Nephron progenitor cell (in vitro differentiated cells): Measurements from ENCODE around the gene DHX38.
A peak's percentile ranks its signal among the peaks of the same experiment; 100 is the strongest.
"Not testable (repeated sequence)": the region's sequence is repeated elsewhere in the genome, so short reads cannot be mapped to it uniquely, and the experiment has no call there.

Experiments
- DNase-seq: peaks from one replicate; pipeline ENCODE4 v3.0.0; 2021
- H3K27ac Mint-ChIP-seq: 2 replicates; pipeline ENCODE4 v1.8.0; 2021; ENCODE audit warnings: mild to moderate bottlenecking, moderate library complexity, mixed read lengths
- H3K27me3 Mint-ChIP-seq: 2 replicates; pipeline ENCODE4 v1.8.0; 2021; ENCODE audit warnings: mild to moderate bottlenecking, low read depth, mixed read lengths; ENCODE audit not compliant: poor library complexity
- H3K36me3 Mint-ChIP-seq: 2 replicates; pipeline ENCODE4 v1.8.0; 2021; ENCODE audit warnings: low read depth, mixed read lengths
- H3K4me1 Mint-ChIP-seq: 2 replicates; pipeline ENCODE4 v1.8.0; 2021; ENCODE audit warnings: mixed read lengths
- H3K4me3 Mint-ChIP-seq: 2 replicates; pipeline ENCODE4 v1.8.0; 2021; ENCODE audit warnings: mild to moderate bottlenecking, moderate library complexity, mixed read lengths
- H3K9me3 Mint-ChIP-seq: 2 replicates; pipeline ENCODE4 v1.8.0; 2021; ENCODE audit warnings: mild to moderate bottlenecking, moderate library complexity, mixed read lengths
- CTCF ChIP-seq: fragments of 200-600 bp; sonication (generic); IDR thresholded peaks from 2 replicates; pipeline ENCODE4 v1.5.0; 2021; ENCODE audit warnings: antibody characterized with exemption

DHX38 gene

GRCh38 chr16:72064361-72064894, 29.2 kb upstream of the DHX38 start:
- DNase-seq, result no peak
- Mint-ChIP-seq H3K36me3 (no peaks in the 10 kb centered on the region), H3K27me3 (peaks cover 36% of the 10 kb centered on the region), H3K4me3 (no peak overlapping the region), H3K4me1 (peaks cover 22% of the 10 kb centered on the region), H3K9me3 (peaks cover 5% of the 10 kb centered on the region), H3K27ac (peak overlapping the region; percentile 57)
- TF ChIP-seq CTCF, result no peak

GRCh38 chr16:72066747-72067146, 26.9 kb upstream of the DHX38 start:
- H3K9me3 Mint-ChIP-seq, result peaks cover 5% of the 10 kb centered on the region
- no peak overlapping the region for H3K4me3 Mint-ChIP-seq
- peaks cover 40% of the 10 kb centered on the region for H3K27me3 Mint-ChIP-seq
- H3K27ac Mint-ChIP-seq, result no peak overlapping the region
- H3K4me1 Mint-ChIP-seq, result peaks cover 25% of the 10 kb centered on the region
- H3K36me3 Mint-ChIP-seq, result no peaks in the 10 kb centered on the region
- DNase-seq, result no peak
- peak; percentile 49 for TF ChIP-seq CTCF

- Mint-ChIP-seq H3K4me1 (peaks cover 22% of the 10 kb centered on the region), H3K27me3 (peaks cover 31% of the 10 kb centered on the region), H3K4me3 (no peak overlapping the region), H3K36me3 (no peaks in the 10 kb centered on the region), H3K9me3 (peaks cover 5% of the 10 kb centered on the region), H3K27ac (no peak overlapping the region)
- DNase-seq, result no peak
- TF ChIP-seq CTCF, result no peak
Observed at GRCh38 chr16:72068930-72069329, 24.7 kb upstream of the DHX38 start.

GRCh38 chr16:72072514-72073342, 20.9 kb upstream of the DHX38 start:
- Mint-ChIP-seq H3K36me3 (no peaks in the 10 kb centered on the region), H3K27me3 (peaks cover 18% of the 10 kb centered on the region), H3K4me3 (no peak overlapping the region), H3K4me1 (peaks cover 14% of the 10 kb centered on the region), H3K9me3 (no peaks in the 10 kb centered on the region), H3K27ac (peak overlapping the region; percentile 85)
- TF ChIP-seq CTCF, result no peak
- DNase-seq, result no peak

- H3K4me3 Mint-ChIP-seq, result no peak overlapping the region
- peaks cover 14% of the 10 kb centered on the region for H3K27me3 Mint-ChIP-seq
- TF ChIP-seq CTCF, result no peak
- no peaks in the 10 kb centered on the region for H3K36me3 Mint-ChIP-seq
- no peak overlapping the region for H3K27ac Mint-ChIP-seq
- peaks cover 22% of the 10 kb centered on the region for H3K4me1 Mint-ChIP-seq
- DNase-seq, result no peak
- H3K9me3 Mint-ChIP-seq, result no peaks in the 10 kb centered on the region
Observed at GRCh38 chr16:72073560-72074230, 20.0 kb upstream of the DHX38 start.

GRCh38 chr16:72075067-72075466, 18.6 kb upstream of the DHX38 start:
- not testable (repeated sequence) for DNase-seq, H3K27ac Mint-ChIP-seq, H3K9me3 Mint-ChIP-seq, H3K4me3 Mint-ChIP-seq, H3K36me3 Mint-ChIP-seq
- H3K4me1 Mint-ChIP-seq, result peaks cover 22% of the 10 kb centered on the region
- peaks cover 14% of the 10 kb centered on the region for H3K27me3 Mint-ChIP-seq

- DNase-seq, H3K36me3 Mint-ChIP-seq, H3K9me3 Mint-ChIP-seq, H3K27ac Mint-ChIP-seq, H3K4me3 Mint-ChIP-seq: not testable (repeated sequence)
- Mint-ChIP-seq H3K27me3 (peaks cover 10% of the 10 kb centered on the region), H3K4me1 (peaks cover 17% of the 10 kb centered on the region)
Observed at GRCh38 chr16:72076991-72077706, 16.5 kb upstream of the DHX38 start.
